Muscle of back (tissue), 11 donors: ENCODE results near the gene PKP3. TPM values are rescaled to one million over a fixed set of nuclear protein-coding genes. Genes with fewer than 3 reads are reported as not detected.

ENCODE experiments used
- DNase-seq, 3 donors: peaks; one replicate each; pipeline versions ENCODE4 v3.0.0 to v3.0.0-alpha.2; 2013
- polyA plus RNA-seq, 10 donors: library from polyadenylated mRNA; unstranded; fragments of 120-200 nt; gene quantifications; one replicate each; pipeline ENCODE4 v1.2.1, GENCODE V29; 2013; ENCODE audit not compliant: insufficient read length in 10 of 10

PKP3 gene
- polyA plus RNA-seq, 10 donors, result 0.14 to 14.1 (median 0.61) TPM; not detected in 2

GRCh38 chr11:443542-444199 is 49.7 kb downstream of the PKP3 start:
- peak in 1 of 3 donors; percentile 41 for DNase-seq

DNA sequence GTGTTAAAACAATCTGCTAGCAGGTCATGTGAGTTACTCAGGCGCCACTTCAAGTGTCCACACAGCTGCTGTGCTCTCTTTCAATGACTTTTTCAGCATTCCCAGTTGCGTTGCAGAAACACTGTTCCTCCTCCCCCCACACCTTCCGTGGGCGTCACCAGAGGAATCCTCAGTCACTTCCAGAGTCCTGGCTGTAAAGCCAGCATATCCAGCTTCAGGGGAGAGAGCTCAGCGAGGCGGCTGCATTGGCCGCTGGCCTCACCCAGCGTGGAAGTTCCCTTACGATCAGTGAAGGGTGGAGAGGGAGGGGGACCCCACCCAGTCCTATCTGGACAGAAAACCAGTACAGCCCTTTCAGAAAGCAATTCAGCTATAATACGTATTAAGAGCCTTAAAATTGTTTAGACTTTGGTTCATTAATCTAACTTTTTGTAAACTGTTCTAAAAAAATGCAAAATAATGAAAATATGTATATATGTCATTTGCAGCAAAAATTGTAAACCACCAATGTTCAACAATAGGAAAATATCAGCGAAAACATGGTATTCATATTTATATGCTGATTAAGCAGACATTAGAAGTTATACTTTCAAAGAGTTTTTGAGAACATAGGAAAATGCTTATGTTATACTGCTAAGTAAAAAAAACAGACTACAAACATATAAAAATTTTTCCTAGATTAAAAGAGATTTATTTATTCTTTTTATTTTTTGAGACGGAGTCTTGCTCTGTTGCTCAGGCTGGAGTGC is 50.6 kb downstream of the PKP3 start:
- peak in 2 of 3 donors; percentile 47 to 62 for DNase-seq

- DNase-seq, result no peak
These were observed 52.0 kb downstream of the PKP3 start for GRCh38 chr11:445765-446588.

- DNase-seq, result peak in 1 of 3 donors; percentile 45
These were observed 52.9 kb downstream of the PKP3 start for GRCh38 chr11:446891-447290.

GRCh38 chr11:447923-448731 is 54.1 kb downstream of the PKP3 start:
- peak; percentile 90 to 96 (median 93) for DNase-seq

DNA sequence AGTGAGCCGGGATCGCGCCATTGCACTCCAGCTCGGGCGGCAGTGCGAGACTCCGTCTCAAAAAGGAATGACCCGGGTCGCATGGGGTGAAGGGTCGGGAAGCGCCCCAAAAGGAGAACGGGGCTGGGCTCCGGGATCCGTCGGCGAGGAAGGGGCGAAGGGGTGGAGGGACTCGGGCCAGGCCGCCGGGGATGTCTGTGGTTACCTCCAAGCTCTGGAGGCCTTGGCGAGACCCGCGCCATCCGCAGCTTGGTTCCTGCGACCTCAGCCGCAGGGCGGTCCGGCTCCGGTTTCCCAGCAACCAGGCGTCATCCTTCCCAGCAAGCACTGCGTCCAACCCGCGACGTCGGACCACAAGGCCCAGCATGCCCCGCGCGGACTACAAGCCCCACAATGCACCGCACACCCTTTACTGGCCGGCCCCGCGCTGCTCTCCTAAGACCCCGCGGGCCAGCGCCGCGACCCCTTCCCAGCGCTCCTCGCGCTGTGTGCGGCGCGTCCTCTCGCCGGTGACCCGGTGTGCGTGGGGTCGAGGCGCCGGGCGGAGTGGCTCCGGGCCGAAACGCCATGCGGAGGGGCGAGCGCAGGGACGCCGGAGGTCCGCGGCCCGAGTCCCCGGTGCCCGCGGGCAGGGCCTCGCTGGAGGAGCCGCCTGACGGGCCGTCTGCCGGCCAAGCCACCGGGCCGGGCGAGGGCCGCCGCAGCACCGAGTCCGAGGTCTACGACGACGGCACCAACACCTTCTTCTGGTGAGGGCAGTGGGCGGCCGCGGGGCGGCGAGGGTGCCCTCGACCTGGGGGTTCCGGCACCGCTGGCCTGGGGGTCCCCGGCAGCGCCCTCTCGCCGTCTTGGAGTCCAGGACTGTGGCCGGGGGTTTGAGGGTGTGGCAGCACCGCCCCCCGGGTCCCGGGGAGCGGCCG is 56.1 kb downstream of the PKP3 start, which contains the start of gene PTDSS2:
Gene PTDSS2 (plus strand): TSS at position 391 of the 920 bp plus-strand sequence. CDS start 177 bp downstream, at position 568.
- peak; percentile 94 to 98 (median 97) for DNase-seq

DNA sequence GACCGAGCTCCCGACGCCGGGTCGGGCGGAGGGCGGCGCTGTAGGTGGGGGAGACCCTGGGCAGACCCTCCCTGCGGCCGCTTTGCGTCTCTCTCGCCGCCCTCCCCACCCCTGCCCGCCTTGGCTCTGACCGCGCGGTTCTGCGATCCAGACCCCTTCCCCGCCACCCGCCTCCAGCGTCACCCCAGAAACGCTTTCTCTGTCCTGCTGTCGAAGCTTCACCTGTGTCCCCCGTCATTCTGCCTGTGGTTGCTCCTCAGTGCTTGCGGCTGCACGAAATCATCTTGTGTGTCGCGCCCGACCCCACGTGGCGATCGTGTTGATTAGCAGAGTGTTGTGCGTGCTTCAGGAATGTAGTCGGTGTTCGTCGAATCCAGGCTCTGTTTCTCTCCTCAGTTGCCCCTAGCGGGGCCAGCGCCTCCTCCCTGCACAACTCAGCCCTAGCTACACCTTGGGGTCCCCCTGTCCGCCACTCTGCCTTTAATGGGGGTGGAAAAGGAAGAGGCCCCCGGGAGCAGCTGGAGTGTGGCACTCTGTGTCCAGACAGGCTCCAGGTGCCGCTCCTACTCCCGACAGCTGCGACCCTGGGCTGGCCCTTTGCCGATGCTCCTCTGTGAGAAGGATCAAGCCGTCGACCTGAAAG is 56.9 kb downstream of the PKP3 start:
- peak; percentile 48 to 85 (median 67) for DNase-seq

DNA sequence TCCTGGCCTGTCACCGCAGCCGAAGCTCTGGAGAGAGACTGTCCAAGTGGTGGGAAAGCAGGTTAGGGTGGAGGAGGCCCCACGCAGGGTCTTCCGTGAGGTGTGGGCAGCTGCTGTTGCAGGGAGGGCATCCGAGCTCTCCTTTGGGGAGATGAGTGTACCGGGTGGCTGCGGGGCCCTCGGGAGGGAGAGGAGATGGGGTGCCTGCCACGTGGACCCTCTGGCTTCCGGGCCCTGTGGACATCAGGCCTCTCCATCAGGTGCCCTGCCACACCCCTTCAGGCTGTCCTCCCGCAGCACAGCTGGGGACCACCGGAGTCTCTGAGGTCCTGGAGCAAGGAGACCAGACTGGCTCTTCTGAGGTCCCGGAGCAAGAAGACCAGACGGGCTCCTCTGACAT is 57.7 kb downstream of the PKP3 start:
- no peak for DNase-seq

GRCh38 chr11:452203-452744 is 58.3 kb downstream of the PKP3 start:
- DNase-seq, result no peak

- DNase-seq, result no peak
These were observed 59.0 kb downstream of the PKP3 start for GRCh38 chr11:452916-453527.

GRCh38 chr11:453564-453963 is 59.6 kb downstream of the PKP3 start:
- DNase-seq, result no peak

GRCh38 chr11:454043-454442 is 60.0 kb downstream of the PKP3 start:
- DNase-seq, result no peak

Other genes starting within 250 kb of the PKP3 start
- gene SCGB1C1, start 201.1 kb upstream of the PKP3 start, polyA plus RNA-seq, result under 1 TPM in 1 of 10 donors, not detected in 9; 0.76 TPM
- 10 to 100 TPM; 27.5 to 42.2 (median 34.8) TPM for gene BET1L, start 186.8 kb upstream of the PKP3 start, polyA plus RNA-seq
- gene RIC8A, start 186.5 kb upstream of the PKP3 start, polyA plus RNA-seq, result 10 to 100 TPM; 46.7 to 78.5 (median 62.3) TPM
- 10 to 100 TPM; 17.8 to 26.1 (median 19.9) TPM for gene SIRT3, start 157.9 kb upstream of the PKP3 start, polyA plus RNA-seq
- gene PSMD13, start 157.2 kb upstream of the PKP3 start, polyA plus RNA-seq, result 100 to 1,000 TPM in 4 of 10 donors, 10 to 100 TPM in 6; 88.0 to 129 (median 99.1) TPM
- gene NLRP6, start 115.8 kb upstream of the PKP3 start, polyA plus RNA-seq, result under 1 TPM in 3 of 10 donors, not detected in 7; 0.04 to 0.15 (median 0.05) TPM
- 10 to 100 TPM in 2 of 10 donors, 1 to 10 TPM in 8; 3.5 to 15.7 (median 8.5) TPM for gene PGGHG, start 105.1 kb upstream of the PKP3 start, polyA plus RNA-seq
- not detected for gene IFITM5, start 94.7 kb upstream of the PKP3 start, polyA plus RNA-seq
- 100 to 1,000 TPM in 2 of 10 donors, 10 to 100 TPM in 8; 53.8 to 138 (median 86.2) TPM for gene IFITM2, start 86.4 kb upstream of the PKP3 start, polyA plus RNA-seq
- gene IFITM1, start 80.2 kb upstream of the PKP3 start, polyA plus RNA-seq, result 10 to 100 TPM; 10.0 to 33.2 (median 15.9) TPM
- 100 to 1,000 TPM; 172 to 315 (median 276) TPM for gene IFITM3, start 73.3 kb upstream of the PKP3 start, polyA plus RNA-seq
- gene B4GALNT4, start 24.7 kb upstream of the PKP3 start, polyA plus RNA-seq, result 10 to 100 TPM in 9 of 10 donors, 1 to 10 TPM in 1; 9.4 to 35.6 (median 13.8) TPM
- gene SIGIRR, start 20.8 kb downstream of the PKP3 start, polyA plus RNA-seq, result 10 to 100 TPM in 8 of 10 donors, 1 to 10 TPM in 2; 8.4 to 19.6 (median 13.2) TPM
- 1 to 10 TPM in 4 of 10 donors, under 1 TPM in 6; 0.08 to 2.7 (median 0.44) TPM for gene ANO9, start 47.8 kb downstream of the PKP3 start, polyA plus RNA-seq
- gene PTDSS2, start 56.1 kb downstream of the PKP3 start, polyA plus RNA-seq, result 10 to 100 TPM; 23.4 to 31.7 (median 28.1) TPM
- 100 to 1,000 TPM in 1 of 10 donors, 10 to 100 TPM in 9; 75.5 to 108 (median 86.2) TPM for gene RNH1, start 113.0 kb downstream of the PKP3 start, polyA plus RNA-seq
- gene HRAS, start 141.4 kb downstream of the PKP3 start, polyA plus RNA-seq, result 100 to 1,000 TPM in 5 of 10 donors, 10 to 100 TPM in 5; 84.1 to 114 (median 101) TPM
- gene LRRC56, start 143.3 kb downstream of the PKP3 start, polyA plus RNA-seq, result 1 to 10 TPM; 2.7 to 7.0 (median 4.9) TPM
- 1 to 10 TPM in 1 of 10 donors, under 1 TPM in 9; 0.17 to 1.1 (median 0.44) TPM for gene LMNTD2, start 166.5 kb downstream of the PKP3 start, polyA plus RNA-seq
- gene RASSF7, start 166.8 kb downstream of the PKP3 start, polyA plus RNA-seq, result 1 to 10 TPM; 1.1 to 3.7 (median 2.2) TPM
- 10 to 100 TPM; 13.5 to 22.1 (median 16.5) TPM for gene PHRF1, start 182.3 kb downstream of the PKP3 start, polyA plus RNA-seq
- 10 to 100 TPM in 4 of 10 donors, 1 to 10 TPM in 6; 6.3 to 13.1 (median 9.6) TPM for gene IRF7, start 221.7 kb downstream of the PKP3 start, polyA plus RNA-seq
- 1 to 10 TPM in 7 of 10 donors, under 1 TPM in 3; 0.60 to 2.1 (median 1.2) TPM for gene CDHR5, start 230.7 kb downstream of the PKP3 start, polyA plus RNA-seq
- 100 to 1,000 TPM in 1 of 10 donors, 10 to 100 TPM in 9; 31.7 to 107 (median 61.3) TPM for gene SCT, start 233.0 kb downstream of the PKP3 start, polyA plus RNA-seq
- under 1 TPM; 0.23 to 0.90 (median 0.73) TPM for gene DRD4, start 243.1 kb downstream of the PKP3 start, polyA plus RNA-seq